ENCODE data around the gene KCNJ15. TPM values are rescaled to one million over a fixed set of nuclear protein-coding genes. Genes with fewer than 3 reads are reported as not detected.

KCNJ15 gene
- total RNA-seq, 1 experiment from 2014 or later, result 0.05 TPM

DNA sequence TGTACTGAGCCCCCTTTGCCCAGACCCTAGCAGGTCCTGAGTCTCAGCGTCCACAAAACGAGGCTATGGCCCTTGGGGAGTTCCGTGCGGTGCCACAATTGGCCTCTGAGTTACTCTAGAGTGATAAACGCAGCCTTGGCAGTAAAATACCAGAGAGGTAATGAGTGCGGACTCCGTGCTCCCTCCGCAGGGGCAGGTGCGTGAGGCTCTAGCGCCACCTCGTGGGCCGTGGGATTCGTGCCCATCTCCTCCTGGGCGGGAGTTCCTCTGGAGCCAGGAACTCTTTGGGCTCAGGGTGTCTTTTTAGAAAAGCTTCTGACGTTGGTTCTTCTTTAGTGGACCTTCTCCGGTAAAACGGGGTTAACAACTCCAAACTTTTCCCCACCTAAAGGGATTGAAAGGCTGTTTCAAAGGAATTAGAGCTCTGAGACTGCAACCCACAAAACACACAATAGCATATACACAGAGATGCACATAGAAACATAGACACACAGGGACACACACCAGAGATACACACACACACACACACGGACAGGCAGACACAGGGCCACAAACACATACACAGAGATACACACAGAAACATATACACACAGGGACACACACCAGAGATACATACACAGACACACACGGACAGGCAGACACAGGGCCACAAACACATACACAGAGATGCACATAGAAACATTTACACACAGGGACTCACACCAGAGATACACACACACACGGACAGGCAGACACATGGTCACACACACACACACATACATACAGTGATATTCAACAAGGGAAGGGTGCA lies 99.4 kb downstream of the KCNJ15 start:
- H3K4me3 ChIP-seq, result no peak overlapping the region
- H3K36me3 ChIP-seq, result no peaks in the 10 kb centered on the region
- no peak overlapping the region for H3K27ac ChIP-seq
- H3K4me1 ChIP-seq (replicated peaks), result peaks cover 14% of the 10 kb centered on the region
- no peaks in the 10 kb centered on the region for H3K9me3 ChIP-seq (replicated peaks)
- DNase-seq (ENCODE audit: low read depth in 1 of 2, low spot score in 2 of 2), result peak; percentile 73 to 80
- H3K27me3 ChIP-seq (replicated peaks), result no peaks in the 10 kb centered on the region

Other genes with a start within 250 kb of the KCNJ15 start
- 0.89 TPM in 1 of 2 replicates, not detected in the other for gene ERG, start 241.5 kb downstream of the KCNJ15 start, total RNA-seq (2014; rRNA removed; shearing (Covaris generic))